Neural crest cell (in vitro differentiated cells): ENCODE data around the gene PSMB3. TPM values are rescaled to one million over a fixed set of nuclear protein-coding genes. Genes with fewer than 3 reads are reported as not detected.

ENCODE experiments used
- DNase-seq: peaks from one replicate; pipeline ENCODE4 v3.0.0; 2021; ENCODE audit warnings: low read depth, mixed read lengths, low spot score
- H3K27ac Mint-ChIP-seq: one replicate; pipeline ENCODE4 v1.8.0; 2021; ENCODE audit warnings: mild to moderate bottlenecking, mixed read lengths; ENCODE audit not compliant: unreplicated experiment
- H3K27me3 Mint-ChIP-seq: 2 replicates; pipeline ENCODE4 v1.8.0; 2021; ENCODE audit warnings: low read depth, mild to moderate bottlenecking, mixed read lengths
- H3K36me3 Mint-ChIP-seq: 2 replicates; pipeline ENCODE4 v1.8.0; 2021; ENCODE audit warnings: low read depth, mild to moderate bottlenecking, mixed read lengths
- H3K4me1 Mint-ChIP-seq: 2 replicates; pipeline ENCODE4 v1.8.0; 2021; ENCODE audit warnings: mixed read lengths
- H3K4me3 Mint-ChIP-seq: one replicate; pipeline ENCODE4 v1.8.0; 2021; ENCODE audit warnings: mild to moderate bottlenecking, mixed read lengths
- H3K9me3 Mint-ChIP-seq: 2 replicates; pipeline ENCODE4 v1.8.0; 2021; ENCODE audit warnings: mixed read lengths
- CTCF ChIP-seq: fragments of 200-600 bp; sonication (generic); conservative IDR thresholded peaks from 2 replicates; pipeline ENCODE4 v1.5.0; 2021; ENCODE audit warnings: antibody characterized with exemption, mild to moderate bottlenecking
- total RNA-seq: library from RNA; stranded (reverse); gene quantifications from 2 replicates; pipeline ENCODE4 v1.2.1, GENCODE V29; 2021

PSMB3 gene
- total RNA-seq, 1 donor from 2014 or later: 193 TPM

GRCh38 chr17:38748149-38748891, 4.2 kb upstream of the PSMB3 start, which contains the start of gene PCGF2:
TSS of gene PCGF2 (minus strand) at chr17:38748336. CDS start at chr17:38740402, 7,934 bp downstream.
- TF ChIP-seq CTCF: no peak
- Mint-ChIP-seq H3K9me3 (no peaks in the 10 kb centered on the region), H3K4me1 (peaks cover 64% of the 10 kb centered on the region), H3K36me3 (peaks cover 2% of the 10 kb centered on the region), H3K27me3 (peaks cover 23% of the 10 kb centered on the region), H3K27ac (peak within 1 kb of the TSS; percentile 88), H3K4me3 (peak within 1 kb of the TSS; percentile 96)
- peak; percentile 88 for DNase-seq

- no peak for DNase-seq
- H3K27ac Mint-ChIP-seq: no peak overlapping the region
- H3K4me1 Mint-ChIP-seq: peaks cover 62% of the 10 kb centered on the region
- no peaks in the 10 kb centered on the region for H3K9me3 Mint-ChIP-seq
- H3K27me3 Mint-ChIP-seq: peaks cover 23% of the 10 kb centered on the region
- peak overlapping the region; percentile 96 for H3K4me3 Mint-ChIP-seq
- H3K36me3 Mint-ChIP-seq: peaks cover 2% of the 10 kb centered on the region
- no peak for TF ChIP-seq CTCF
Observed at GRCh38 chr17:38748892-38749222, 3.7 kb upstream of the PSMB3 start.

- Mint-ChIP-seq H3K9me3 (no peaks in the 10 kb centered on the region), H3K27me3 (peaks cover 23% of the 10 kb centered on the region), H3K4me3 (peak overlapping the region; percentile 96), H3K4me1 (peaks cover 58% of the 10 kb centered on the region), H3K27ac (peak overlapping the region; percentile 78), H3K36me3 (peaks cover 2% of the 10 kb centered on the region)
- peak; percentile 67 for DNase-seq
- no peak for TF ChIP-seq CTCF
Observed at GRCh38 chr17:38749223-38750043, 3.1 kb upstream of the PSMB3 start.

GRCh38 chr17:38750044-38750311, 2.6 kb upstream of the PSMB3 start:
- Mint-ChIP-seq H3K27ac (peak overlapping the region; percentile 78), H3K36me3 (peaks cover 2% of the 10 kb centered on the region), H3K4me1 (peaks cover 56% of the 10 kb centered on the region), H3K9me3 (no peaks in the 10 kb centered on the region), H3K27me3 (peaks cover 23% of the 10 kb centered on the region), H3K4me3 (peak overlapping the region; percentile 96)
- DNase-seq: no peak
- no peak for TF ChIP-seq CTCF

- no peak overlapping the region for H3K27ac Mint-ChIP-seq
Observed at GRCh38 chr17:38750312-38751121, 2.0 kb upstream of the PSMB3 start.

More at GRCh38 chr17:38750312-38751121, 2.0 kb upstream of the PSMB3 start:
- Mint-ChIP-seq H3K9me3 (no peaks in the 10 kb centered on the region), H3K27me3 (peaks cover 23% of the 10 kb centered on the region), H3K4me3 (peak overlapping the region; percentile 96), H3K4me1 (peaks cover 54% of the 10 kb centered on the region), H3K36me3 (peaks cover 2% of the 10 kb centered on the region)
- no peak for DNase-seq
- TF ChIP-seq CTCF: no peak
